Neural progenitor cell (in vitro differentiated cells): ENCODE data around the gene CXCR2. TPM values are rescaled to one million over a fixed set of nuclear protein-coding genes. Genes with fewer than 3 reads are reported as not detected.

Experiments
- DNase-seq: peaks from one replicate; pipeline ENCODE4 v3.0.0-alpha.2; 2016; ENCODE audit warnings: low spot score
- H2AFZ ChIP-seq: fragments of 200-600 bp; sonication (generic); replicated peaks from 2 replicates; pipeline ENCODE4 v1.6.1; 2016; ENCODE audit warnings: antibody characterized with exemption
- H3F3A ChIP-seq: fragments of 200-600 bp; sonication (generic); 2 replicates; pipeline ENCODE4 v1.6.1; 2016; ENCODE audit warnings: antibody characterized with exemption, low read depth
- H3K27ac ChIP-seq: fragments of 200-600 bp; sonication (generic); 2 replicates; pipeline ENCODE4 v1.5.1; 2016; ENCODE audit warnings: mild to moderate bottlenecking
- H3K27me3 ChIP-seq: fragments of 200-600 bp; sonication (generic); 2 replicates; pipeline ENCODE4 v1.6.1; 2016; ENCODE audit warnings: mild to moderate bottlenecking, moderate library complexity
- H3K36me3 ChIP-seq: fragments of 200-600 bp; sonication (generic); 2 replicates; pipeline ENCODE4 v1.5.1; 2016
- H3K4me1 ChIP-seq: fragments of 200-600 bp; sonication (generic); 2 replicates; pipeline ENCODE4 v1.6.1; 2016; ENCODE audit warnings: mixed run types
- H3K4me2 ChIP-seq: fragments of 200-600 bp; sonication (generic); 2 replicates; pipeline ENCODE4 v1.6.1; 2016
- H3K4me3 ChIP-seq: fragments of 200-600 bp; sonication (generic); 2 replicates; pipeline ENCODE4 v1.5.1; 2016
- H3K79me2 ChIP-seq: fragments of 200-600 bp; sonication (generic); 2 replicates; pipeline ENCODE4 v1.6.1; 2016; ENCODE audit warnings: low read depth
- H3K9ac ChIP-seq: fragments of 200-600 bp; sonication (generic); 2 replicates; pipeline ENCODE4 v1.6.1; 2016
- H3K9me3 ChIP-seq: fragments of 200-600 bp; sonication (generic); 2 replicates; pipeline ENCODE4 v1.5.1; 2016; ENCODE audit warnings: low read depth
- H4K20me1 ChIP-seq: fragments of 200-600 bp; sonication (generic); 2 replicates; pipeline ENCODE4 v1.6.1; 2016; ENCODE audit warnings: low read depth
- H3K27ac Mint-ChIP-seq: 3 replicates; pipeline ENCODE4 v1.8.0; 2021; ENCODE audit warnings: mixed read lengths
- H3K27me3 Mint-ChIP-seq: 2 replicates; pipeline ENCODE4 v1.8.0; 2022; ENCODE audit warnings: low read depth, mild to moderate bottlenecking, inconsistent platforms, moderate library complexity, mixed read lengths; ENCODE audit not compliant: insufficient read depth
- H3K36me3 Mint-ChIP-seq: 3 replicates; pipeline ENCODE4 v1.8.0; 2021; ENCODE audit warnings: mixed read lengths
- H3K4me1 Mint-ChIP-seq: 3 replicates; pipeline ENCODE4 v1.8.0; 2021; ENCODE audit warnings: mixed read lengths
- H3K4me3 Mint-ChIP-seq: 3 replicates; pipeline ENCODE4 v1.8.0; 2021; ENCODE audit warnings: mild to moderate bottlenecking, moderate library complexity, mixed read lengths
- H3K9me3 Mint-ChIP-seq: 3 replicates; pipeline ENCODE4 v1.8.0; 2020; ENCODE audit warnings: mixed read lengths
- CTCF ChIP-seq: fragments of 200-600 bp; sonication (generic); IDR thresholded peaks from 2 replicates; pipeline ENCODE4 v1.5.1; 2017; ENCODE audit warnings: antibody characterized with exemption, mild to moderate bottlenecking
- EZH2 ChIP-seq: fragments of 200-600 bp; sonication (generic); IDR thresholded peaks from 2 replicates; pipeline ENCODE4 v1.6.1; 2017; ENCODE audit warnings: antibody characterized with exemption, mild to moderate bottlenecking, moderate library complexity
- EZH2phosphoT487 ChIP-seq: fragments of 200-600 bp; sonication (generic); IDR thresholded peaks from 2 replicates; pipeline ENCODE4 v1.6.1; 2017; ENCODE audit warnings: antibody characterized with exemption
- total RNA-seq: library from RNA; depleted of rRNA; stranded (reverse); fragments of >200 nt; gene quantifications from 2 replicates; pipeline ENCODE4 v1.2.3, GENCODE V29; 2015; ENCODE audit warnings: low replicate concordance

Gene CXCR2
- total RNA-seq, 1 donor from 2014 or later: not detected

GRCh38 chr2:218128781-218129457 is 3.1 kb downstream of the CXCR2 start:
- peaks cover 11% of the 10 kb centered on the region for H3K4me1 Mint-ChIP-seq
- Histone ChIP-seq H3K9me3 (no peaks in the 10 kb centered on the region), H3K27me3 (no peaks in the 10 kb centered on the region), H2AFZ (no peak overlapping the region), H3K4me2 (no peak overlapping the region), H3F3A (peaks cover 7% of the 10 kb centered on the region), H3K79me2 (no peaks in the 10 kb centered on the region), H3K9ac (no peak overlapping the region), H4K20me1 (no peaks in the 10 kb centered on the region), H3K36me3 (no peaks in the 10 kb centered on the region), H3K4me1 (peaks cover 22% of the 10 kb centered on the region), H3K27ac (no peak overlapping the region), H3K4me3 (no peak overlapping the region)
- DNase-seq: no peak
- H3K36me3 Mint-ChIP-seq: no peaks in the 10 kb centered on the region
- no peak overlapping the region for H3K27ac Mint-ChIP-seq
- H3K27me3 Mint-ChIP-seq: peaks cover 6% of the 10 kb centered on the region
- H3K9me3 Mint-ChIP-seq: no peaks in the 10 kb centered on the region
- TF ChIP-seq EZH2phosphoT487: no peak
- TF ChIP-seq EZH2: no peak
- no peak for TF ChIP-seq CTCF
- no peak overlapping the region for H3K4me3 Mint-ChIP-seq

- Mint-ChIP-seq H3K27ac (no peak overlapping the region), H3K9me3 (no peaks in the 10 kb centered on the region), H3K36me3 (no peaks in the 10 kb centered on the region), H3K27me3 (peaks cover 6% of the 10 kb centered on the region), H3K4me1 (peaks cover 11% of the 10 kb centered on the region), H3K4me3 (no peak overlapping the region)
- Histone ChIP-seq H3K27ac (no peak overlapping the region), H3F3A (peaks cover 7% of the 10 kb centered on the region), H3K4me1 (peaks cover 22% of the 10 kb centered on the region), H4K20me1 (no peaks in the 10 kb centered on the region), H3K4me2 (no peak overlapping the region), H3K27me3 (no peaks in the 10 kb centered on the region), H3K79me2 (no peaks in the 10 kb centered on the region), H3K9ac (no peak overlapping the region), H2AFZ (no peak overlapping the region), H3K4me3 (no peak overlapping the region), H3K36me3 (no peaks in the 10 kb centered on the region), H3K9me3 (no peaks in the 10 kb centered on the region)
- no peak for DNase-seq
- TF ChIP-seq EZH2: no peak
- TF ChIP-seq EZH2phosphoT487: no peak
- no peak for TF ChIP-seq CTCF
Observed at GRCh38 chr2:218129458-218130135, 3.8 kb downstream of the CXCR2 start.

- no peak overlapping the region for H2AFZ ChIP-seq
- no peaks in the 10 kb centered on the region for H3K36me3 ChIP-seq
- no peak overlapping the region for H3K9ac ChIP-seq
- no peak overlapping the region for H3K27ac Mint-ChIP-seq
- no peak for TF ChIP-seq EZH2
- no peak for TF ChIP-seq EZH2phosphoT487
- TF ChIP-seq CTCF: no peak
- no peaks in the 10 kb centered on the region for H3K9me3 ChIP-seq
- H3K36me3 Mint-ChIP-seq: no peaks in the 10 kb centered on the region
- H3K4me2 ChIP-seq: no peak overlapping the region
- H3K4me1 Mint-ChIP-seq: peaks cover 10% of the 10 kb centered on the region
- H3K4me1 ChIP-seq: peaks cover 18% of the 10 kb centered on the region
- DNase-seq: no peak
- no peaks in the 10 kb centered on the region for H3K79me2 ChIP-seq
- H3K27me3 Mint-ChIP-seq: peaks cover 6% of the 10 kb centered on the region
- no peak overlapping the region for H3K4me3 Mint-ChIP-seq
- H3K27me3 ChIP-seq: no peaks in the 10 kb centered on the region
- no peak overlapping the region for H3K27ac ChIP-seq
- peaks cover 7% of the 10 kb centered on the region for H3F3A ChIP-seq
- H4K20me1 ChIP-seq: no peaks in the 10 kb centered on the region
- H3K4me3 ChIP-seq: no peak overlapping the region
- H3K9me3 Mint-ChIP-seq: no peaks in the 10 kb centered on the region
Observed at GRCh38 chr2:218130377-218130776, 4.5 kb downstream of the CXCR2 start.
